IMR-90 (cell line): ENCODE data around the gene GUCY1A2. TPM values are rescaled to one million over a fixed set of nuclear protein-coding genes. Genes with fewer than 3 reads are reported as not detected.
A peak's percentile ranks its signal among the peaks of the same experiment; 100 is the strongest.

ENCODE experiments used
- ATAC-seq: fragments of 200-7000 bp; cut with Tn5 transposase; 2 replicates; pipeline ENCODE4 v1.9.1; 2020; ENCODE audit warnings: low read depth, mild to moderate bottlenecking, moderate library complexity
- BruUV-seq: library from RNA; stranded (reverse); fragments of 400-500 nt; replicated peaks from 2 replicates; lab custom pipeline; 2021; lab: Mats Ljungman, UMichigan
- CTCF ChIA-PET: fragments of 300-600 bp; formaldehyde crosslinking; extraction: SDS; loops from one replicate; lab custom pipeline; 2021; ENCODE audit warnings: antibody characterized with exemption; lab: Yijun Ruan, JAX
- POLR2A ChIA-PET: fragments of 300-600 bp; sonication (Branson Sonifier 250); formaldehyde crosslinking; loops from one replicate; lab custom pipeline; 2022; ENCODE audit warnings: antibody characterized with exemption; ENCODE audit not compliant: unreplicated experiment; lab: Charles Lee
- DNase-seq: peaks from one replicate; pipeline ENCODE4 v3.0.0; 2013
- H2AFZ ChIP-seq: replicated peaks from 2 replicates; pipeline ENCODE3; 2013; ENCODE audit warnings: low read length, mild to moderate bottlenecking; ENCODE audit not compliant: poor library complexity
- H2AK5ac ChIP-seq: 2 replicates; pipeline ENCODE4 v1.6.1; 2013; ENCODE audit warnings: low read depth, low read length, inconsistent platforms
- H2AK9ac ChIP-seq: replicated peaks from 2 replicates; pipeline ENCODE3; 2013; ENCODE audit warnings: mild to moderate bottlenecking, low read depth, low read length, moderate library complexity; ENCODE audit not compliant: poor library complexity
- H2BK120ac ChIP-seq: 2 replicates; pipeline ENCODE4 v1.6.1; 2013; ENCODE audit warnings: low read depth, low read length, inconsistent platforms
- H2BK15ac ChIP-seq: 3 replicates; pipeline ENCODE4 v1.6.1; 2013; ENCODE audit warnings: low read depth, low read length, inconsistent platforms
- H2BK20ac ChIP-seq: 2 replicates; pipeline ENCODE4 v1.6.1; 2013; ENCODE audit warnings: low read depth, mild to moderate bottlenecking, inconsistent platforms, low read length, moderate library complexity
- H2BK5ac ChIP-seq: 2 replicates; pipeline ENCODE4 v1.6.1; 2013; ENCODE audit warnings: mild to moderate bottlenecking, low read depth, low read length, inconsistent platforms; ENCODE audit not compliant: poor library complexity, severe bottlenecking
- H3K14ac ChIP-seq: replicated peaks from 2 replicates; pipeline ENCODE4 v1.6.1; 2013; ENCODE audit warnings: low read depth, low read length, inconsistent platforms
- H3K18ac ChIP-seq: 2 replicates; pipeline ENCODE4 v1.6.1; 2013; ENCODE audit warnings: low read depth, low read length, control low read depth
- H3K23ac ChIP-seq: 2 replicates; pipeline ENCODE4 v1.6.1; 2013; ENCODE audit warnings: low read depth, low read length, inconsistent platforms
- H3K27ac ChIP-seq: 2 replicates; pipeline ENCODE4 v1.5.1; 2013; ENCODE audit warnings: mild to moderate bottlenecking, control low read depth, low read length; ENCODE audit not compliant: insufficient read depth
- H3K27me3 ChIP-seq: 2 replicates; pipeline ENCODE4 v1.6.1; 2013; ENCODE audit warnings: low read length; ENCODE audit not compliant: control insufficient read depth, insufficient read depth
- H3K36me3 ChIP-seq: 2 replicates; pipeline ENCODE4 v1.6.1; 2013; ENCODE audit warnings: low read length, mixed read lengths; ENCODE audit not compliant: control insufficient read depth, insufficient read depth
- H3K4ac ChIP-seq: 2 replicates; pipeline ENCODE4 v1.6.1; 2013; ENCODE audit warnings: low read depth, low read length, inconsistent platforms
- H3K4me1 ChIP-seq: 2 replicates; pipeline ENCODE4 v1.6.1; 2013; ENCODE audit warnings: low read length, mixed read lengths; ENCODE audit not compliant: control insufficient read depth, insufficient read depth
- H3K4me2 ChIP-seq: 2 replicates; pipeline ENCODE4 v1.6.1; 2013; ENCODE audit warnings: low read depth, mild to moderate bottlenecking, control low read depth, low read length, moderate library complexity
- H3K4me3 ChIP-seq: 2 replicates; pipeline ENCODE4 v1.5.1; 2013; ENCODE audit warnings: low read depth, mild to moderate bottlenecking, control low read depth, low read length, moderate library complexity; ENCODE audit not compliant: insufficient read depth
- H3K56ac ChIP-seq: 2 replicates; pipeline ENCODE4 v1.6.1; 2013; ENCODE audit warnings: low read length, inconsistent platforms; ENCODE audit not compliant: insufficient read depth; ENCODE audit errors: extremely low read depth
- H3K79me1 ChIP-seq, 2 experiments: 2 replicates each; pipeline ENCODE4 v1.6.1; 2013; ENCODE audit warnings: low read length in 2 of 2, inconsistent platforms in 1 of 2, low read depth in 1 of 2
- H3K9ac ChIP-seq: 2 replicates; pipeline ENCODE4 v1.6.1; 2013; ENCODE audit warnings: low read depth, low read length, control low read depth
- H3K9me1 ChIP-seq: 2 replicates; pipeline ENCODE4 v1.6.1; 2013; ENCODE audit warnings: low read length, inconsistent platforms; ENCODE audit not compliant: insufficient read depth
- H3K9me3 ChIP-seq: 2 replicates; pipeline ENCODE4 v1.6.1; 2013; ENCODE audit warnings: low read length; ENCODE audit not compliant: control insufficient read depth, insufficient read depth
- H4K20me1 ChIP-seq: 2 replicates; pipeline ENCODE4 v1.6.1; 2013; ENCODE audit warnings: low read length, inconsistent platforms; ENCODE audit not compliant: insufficient read depth
- H4K5ac ChIP-seq: 2 replicates; pipeline ENCODE4 v1.6.1; 2013; ENCODE audit warnings: mild to moderate bottlenecking, low read depth, low read length, control low read depth
- H4K8ac ChIP-seq, 2 experiments: 2 replicates each; pipeline ENCODE4 v1.6.1; 2013; ENCODE audit warnings: low read depth in 2 of 2, low read length in 2 of 2, control low read depth in 1 of 2, inconsistent platforms in 1 of 2
- H4K91ac ChIP-seq: 2 replicates; pipeline ENCODE4 v1.6.1; 2013; ENCODE audit warnings: low read depth, low read length, inconsistent platforms; ENCODE audit not compliant: insufficient read depth
- BHLHE40 ChIP-seq: fragments of 150-350 bp; IDR thresholded peaks from 2 replicates; pipeline ENCODE4 v1.6.1; 2016; ENCODE audit warnings: mild to moderate bottlenecking, low read depth, low read length
- CEBPB ChIP-seq: IDR thresholded peaks from 2 replicates; pipeline ENCODE4 v1.6.1; 2012; ENCODE audit warnings: low read depth, low read length, improper control_type of control experiment
- CHD1 ChIP-seq: IDR thresholded peaks from 2 replicates; pipeline ENCODE4 v1.6.1; 2012; ENCODE audit warnings: low read depth, low read length, improper control_type of control experiment
- FOS ChIP-seq: fragments of 150-350 bp; IDR thresholded peaks from 2 replicates; pipeline ENCODE4 v1.6.1; 2016; ENCODE audit warnings: low read depth, low read length
- MAFK ChIP-seq: IDR thresholded peaks from 2 replicates; pipeline ENCODE4 v1.6.1; 2012; ENCODE audit warnings: low read depth, low read length, improper control_type of control experiment
- MAZ ChIP-seq: IDR thresholded peaks from 2 replicates; pipeline ENCODE4 v1.6.1; 2012; ENCODE audit warnings: low read depth, mild to moderate bottlenecking, low read length, improper control_type of control experiment, moderate library complexity, borderline replicate concordance
- MXI1 ChIP-seq: IDR thresholded peaks from 2 replicates; pipeline ENCODE4 v1.6.1; 2012; ENCODE audit warnings: low read depth, mild to moderate bottlenecking, low read length, moderate library complexity, borderline replicate concordance
- NFE2L2 ChIP-seq: fragments of 150-350 bp; IDR thresholded peaks from 2 replicates; pipeline ENCODE4 v1.6.1; 2016; ENCODE audit warnings: low read depth, mild to moderate bottlenecking, low read length
- POLR2A ChIP-seq: IDR thresholded peaks from 2 replicates; pipeline ENCODE4 v1.6.1; 2012; ENCODE audit warnings: mild to moderate bottlenecking, low read depth, low read length
- RAD21 ChIP-seq: IDR thresholded peaks from 2 replicates; pipeline ENCODE4 v1.6.1; 2012; ENCODE audit warnings: low read length, improper control_type of control experiment
- RCOR1 ChIP-seq: IDR thresholded peaks from 2 replicates; pipeline ENCODE4 v1.6.1; 2012; ENCODE audit warnings: mild to moderate bottlenecking, low read length, improper control_type of control experiment; ENCODE audit not compliant: insufficient replicate concordance
- RFX5 ChIP-seq: IDR thresholded peaks from 2 replicates; pipeline ENCODE4 v1.8.0; 2012; ENCODE audit warnings: low read depth, mild to moderate bottlenecking, low read length, moderate library complexity
- SMC3 ChIP-seq: fragments of 150-350 bp; IDR thresholded peaks from 2 replicates; pipeline ENCODE4 v1.6.1; 2016; ENCODE audit warnings: low read depth, mild to moderate bottlenecking, antibody characterized with exemption, low read length, moderate library complexity
- WGBS, 2 experiments: methylation state at CpG; one replicate each; pipeline versions ENCODE4 v1.1.5 to v1.1.7; 2013; ENCODE audit warnings: missing lambda C conversion rate in 2 of 2; ENCODE audit not compliant: insufficient read length in 1 of 2; ENCODE audit errors: extremely low coverage in 2 of 2; 5-methylcytosine and 5-hydroxymethylcytosine counted together
- dilution Hi-C: fragments of 300-500 bp; cut with HindIII; formaldehyde crosslinking; loops from one replicate; pipeline ENCODE4 v1.14.3; 2018; ENCODE audit warnings: low sequenced_read_pairs; ENCODE audit not compliant: unreplicated experiment
- in situ Hi-C: fragments of 300-500 bp; cut with MboI; formaldehyde crosslinking; loops from 3 replicates; pipeline ENCODE4 v1.14.3; 2019; ENCODE audit warnings: low sequenced_read_pairs, inconsistent platforms, mixed read lengths
- intact Hi-C: fragments of 100-400 bp; cut with micrococcal nuclease; formaldehyde crosslinking; loops from 2 replicates; pipeline ENCODE4 v1.10.0; 2022
- polyA plus RNA-seq, 3 experiments: library from polyadenylated mRNA; depleted of rRNA; stranded (reverse); fragments of >200 nt; gene quantifications; 2 replicates each; pipeline ENCODE4 v1.2.3, GENCODE V29; 2012; ENCODE audit warnings: low replicate concordance in 1 of 3
- total RNA-seq: library from RNA; depleted of rRNA; stranded (reverse); fragments of >200 nt; gene quantifications from 2 replicates; pipeline ENCODE4 v1.2.3, GENCODE V29; 2012
- TF ChIP-seq, protein P1 (sequence below): fragments of 150-350 bp; IDR thresholded peaks from 2 replicates; pipeline ENCODE4 v1.6.1; 2017; ENCODE audit warnings: mild to moderate bottlenecking, antibody characterized with exemption, low read length, low read depth
- TF ChIP-seq, protein P2 (sequence below): conservative IDR thresholded peaks from 2 replicates; pipeline ENCODE4 v1.5.1; 2012; ENCODE audit warnings: mild to moderate bottlenecking, low read depth, low read length, improper control_type of control experiment
- TF ChIP-seq, protein P3 (sequence below): fragments of 150-350 bp; IDR thresholded peaks from 2 replicates; pipeline ENCODE4 v1.6.1; 2016; ENCODE audit warnings: low read depth, mild to moderate bottlenecking, low read length, moderate library complexity, borderline replicate concordance

Gene GUCY1A2
- total and polyA plus RNA-seq, 2 of the 4 experiments (the other 2 are of a cell fraction): under 0.01 to 0.03 TPM

DNA sequence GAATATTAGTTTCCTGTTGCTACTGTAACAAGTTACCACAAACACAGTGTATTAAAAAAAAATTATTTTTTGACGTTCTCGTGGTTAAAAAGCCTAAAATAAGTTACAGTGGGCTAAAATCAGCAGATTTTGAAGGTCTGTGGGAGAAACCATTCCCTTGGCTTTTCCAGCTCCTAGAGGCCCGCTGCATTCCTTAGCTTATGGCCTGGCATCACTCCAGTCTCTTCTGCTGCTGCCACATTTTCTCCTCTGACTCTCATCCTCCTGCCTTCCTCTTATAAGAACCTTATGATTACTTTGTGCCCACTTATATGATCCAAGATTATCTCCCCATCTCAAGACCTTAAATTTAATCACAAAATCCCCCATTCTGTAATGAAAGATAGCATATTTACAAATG is 392.7 kb downstream of the GUCY1A2 start:
- DNase-seq: peak; percentile 12
- no peak overlapping the region for H2BK15ac ChIP-seq
- CTCF ChIA-PET: no interaction called here
- no peak overlapping the region for H4K5ac ChIP-seq
- no TSS peak for BruUV-seq
- no peak overlapping the region for H2BK5ac ChIP-seq
- H3K4me3 ChIP-seq: no peak overlapping the region
- no peaks in the 10 kb centered on the region for H3K9me1 ChIP-seq
- H3K4ac ChIP-seq: no peak overlapping the region
- ATAC-seq: peak; percentile 32; the same call in 1 of the 2 replicates
- H3K18ac ChIP-seq: no peak overlapping the region
- H3K27ac ChIP-seq: no peak overlapping the region
- H3K9ac ChIP-seq: no peak overlapping the region
- no peaks in the 10 kb centered on the region for H4K20me1 ChIP-seq
- no peak overlapping the region for H3K56ac ChIP-seq
- TF ChIP-seq POLR2A (no peak), MAZ (no peak), RAD21 (no peak), CHD1 (no peak), SMC3 (no peak), MAFK (no peak), RFX5 (no peak), RCOR1 (no peak), NFE2L2 (no peak), FOS (no peak), CEBPB (no peak), BHLHE40 (no peak), MXI1 (no peak)
- TF ChIP-seq, protein P1, sequence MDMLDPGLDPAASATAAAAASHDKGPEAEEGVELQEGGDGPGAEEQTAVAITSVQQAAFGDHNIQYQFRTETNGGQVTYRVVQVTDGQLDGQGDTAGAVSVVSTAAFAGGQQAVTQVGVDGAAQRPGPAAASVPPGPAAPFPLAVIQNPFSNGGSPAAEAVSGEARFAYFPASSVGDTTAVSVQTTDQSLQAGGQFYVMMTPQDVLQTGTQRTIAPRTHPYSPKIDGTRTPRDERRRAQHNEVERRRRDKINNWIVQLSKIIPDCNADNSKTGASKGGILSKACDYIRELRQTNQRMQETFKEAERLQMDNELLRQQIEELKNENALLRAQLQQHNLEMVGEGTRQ: no peak
- TF ChIP-seq, protein P2, sequence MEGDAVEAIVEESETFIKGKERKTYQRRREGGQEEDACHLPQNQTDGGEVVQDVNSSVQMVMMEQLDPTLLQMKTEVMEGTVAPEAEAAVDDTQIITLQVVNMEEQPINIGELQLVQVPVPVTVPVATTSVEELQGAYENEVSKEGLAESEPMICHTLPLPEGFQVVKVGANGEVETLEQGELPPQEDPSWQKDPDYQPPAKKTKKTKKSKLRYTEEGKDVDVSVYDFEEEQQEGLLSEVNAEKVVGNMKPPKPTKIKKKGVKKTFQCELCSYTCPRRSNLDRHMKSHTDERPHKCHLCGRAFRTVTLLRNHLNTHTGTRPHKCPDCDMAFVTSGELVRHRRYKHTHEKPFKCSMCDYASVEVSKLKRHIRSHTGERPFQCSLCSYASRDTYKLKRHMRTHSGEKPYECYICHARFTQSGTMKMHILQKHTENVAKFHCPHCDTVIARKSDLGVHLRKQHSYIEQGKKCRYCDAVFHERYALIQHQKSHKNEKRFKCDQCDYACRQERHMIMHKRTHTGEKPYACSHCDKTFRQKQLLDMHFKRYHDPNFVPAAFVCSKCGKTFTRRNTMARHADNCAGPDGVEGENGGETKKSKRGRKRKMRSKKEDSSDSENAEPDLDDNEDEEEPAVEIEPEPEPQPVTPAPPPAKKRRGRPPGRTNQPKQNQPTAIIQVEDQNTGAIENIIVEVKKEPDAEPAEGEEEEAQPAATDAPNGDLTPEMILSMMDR: no peak
- TF ChIP-seq, protein P3, sequence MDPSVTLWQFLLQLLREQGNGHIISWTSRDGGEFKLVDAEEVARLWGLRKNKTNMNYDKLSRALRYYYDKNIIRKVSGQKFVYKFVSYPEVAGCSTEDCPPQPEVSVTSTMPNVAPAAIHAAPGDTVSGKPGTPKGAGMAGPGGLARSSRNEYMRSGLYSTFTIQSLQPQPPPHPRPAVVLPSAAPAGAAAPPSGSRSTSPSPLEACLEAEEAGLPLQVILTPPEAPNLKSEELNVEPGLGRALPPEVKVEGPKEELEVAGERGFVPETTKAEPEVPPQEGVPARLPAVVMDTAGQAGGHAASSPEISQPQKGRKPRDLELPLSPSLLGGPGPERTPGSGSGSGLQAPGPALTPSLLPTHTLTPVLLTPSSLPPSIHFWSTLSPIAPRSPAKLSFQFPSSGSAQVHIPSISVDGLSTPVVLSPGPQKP: no peak
- no peaks in the 10 kb centered on the region for H3K79me1 ChIP-seq
- no peak overlapping the region for H2BK120ac ChIP-seq
- in situ Hi-C loops: no loop called here
- H3K9me3 ChIP-seq: no peaks in the 10 kb centered on the region
- H3K23ac ChIP-seq: no peak overlapping the region
- no peak overlapping the region for H3K14ac ChIP-seq
- H3K27me3 ChIP-seq: no peaks in the 10 kb centered on the region
- intact Hi-C loops: no loop called here
- POLR2A ChIA-PET: no interaction called here
- H2AFZ ChIP-seq: no peak overlapping the region
- no peak overlapping the region for H3K4me2 ChIP-seq
- H2BK20ac ChIP-seq: no peak overlapping the region
- no peaks in the 10 kb centered on the region for H3K4me1 ChIP-seq
- H4K8ac ChIP-seq: no peak overlapping the region
- WGBS, 2 experiments: 0% methylated on average over 1 of the region's 3 CpGs; no CpG with 5 or more reads in 1 of the 2 experiments
- no peak overlapping the region for H2AK5ac ChIP-seq
- no peak overlapping the region for H2AK9ac ChIP-seq
- dilution Hi-C loops: no loop called here
- H4K91ac ChIP-seq: no peak overlapping the region
- no peaks in the 10 kb centered on the region for H3K36me3 ChIP-seq
